ENCODE results near the gene NUDT22. TPM values are rescaled to one million over a fixed set of nuclear protein-coding genes. Genes with fewer than 3 reads are reported as not detected.

NUDT22 gene
- total RNA-seq, 1 donor from 2014 or later, result 35.6 TPM

- Mint-ChIP-seq H3K36me3 (peaks cover 32% of the 10 kb centered on the region), H3K27ac (peak overlapping the region; percentile 67), H3K27me3 (ENCODE audit: low read depth) (no peaks in the 10 kb centered on the region), H3K9me3 (no peaks in the 10 kb centered on the region), H3K4me1 (peaks cover 9% of the 10 kb centered on the region), H3K4me3 (no peak overlapping the region)
- no peak for TF ChIP-seq CTCF (IDR thresholded peaks at IDR 0.05; ENCODE audit: unreplicated experiment)
- DNase-seq (ENCODE audit: low spot score in 2 of 2, unreplicated experiment in 2 of 2), result no peak
Measured at GRCh38 chr11:64203421-64204079, 22.5 kb upstream of the NUDT22 start.

- H3K4me3 Mint-ChIP-seq, result no peak overlapping the region
- no peak for DNase-seq (ENCODE audit: low spot score in 2 of 2, unreplicated experiment in 2 of 2)
- no peak for TF ChIP-seq CTCF (IDR thresholded peaks at IDR 0.05; ENCODE audit: unreplicated experiment)
- peaks cover 9% of the 10 kb centered on the region for H3K4me1 Mint-ChIP-seq
- peaks cover 32% of the 10 kb centered on the region for H3K36me3 Mint-ChIP-seq
- H3K27ac Mint-ChIP-seq, result peak overlapping the region; percentile 67
- H3K27me3 Mint-ChIP-seq (ENCODE audit: low read depth), result no peaks in the 10 kb centered on the region
- H3K9me3 Mint-ChIP-seq, result no peaks in the 10 kb centered on the region
Measured at GRCh38 chr11:64204080-64204440, 22.0 kb upstream of the NUDT22 start.

GRCh38 chr11:64204464-64204989 lies 21.5 kb upstream of the NUDT22 start:
- Mint-ChIP-seq H3K4me1 (peaks cover 9% of the 10 kb centered on the region), H3K27me3 (ENCODE audit: low read depth) (no peaks in the 10 kb centered on the region), H3K27ac (peak overlapping the region; percentile 67), H3K4me3 (no peak overlapping the region), H3K36me3 (peaks cover 32% of the 10 kb centered on the region), H3K9me3 (no peaks in the 10 kb centered on the region)
- DNase-seq (ENCODE audit: low spot score in 2 of 2, unreplicated experiment in 2 of 2), result peak in 1 of 2 experiments; percentile 59
- no peak for TF ChIP-seq CTCF (IDR thresholded peaks at IDR 0.05; ENCODE audit: unreplicated experiment)

GRCh38 chr11:64206457-64207255 lies 19.4 kb upstream of the NUDT22 start, which contains the start of gene FERMT3:
FERMT3 (plus strand) TSS chr11:64206721; CDS start chr11:64207365, 644 bp downstream.
- DNase-seq (ENCODE audit: low spot score in 2 of 2, unreplicated experiment in 2 of 2), result no peak
- H3K36me3 Mint-ChIP-seq, result peaks cover 21% of the 10 kb centered on the region
- no peak for TF ChIP-seq CTCF (IDR thresholded peaks at IDR 0.05; ENCODE audit: unreplicated experiment)
- H3K27ac Mint-ChIP-seq, result peak within 1 kb of the TSS; percentile 66
- peaks cover 9% of the 10 kb centered on the region for H3K4me1 Mint-ChIP-seq
- no peaks in the 10 kb centered on the region for H3K9me3 Mint-ChIP-seq
- H3K27me3 Mint-ChIP-seq (ENCODE audit: low read depth), result no peaks in the 10 kb centered on the region
- H3K4me3 Mint-ChIP-seq, result no peak within 1 kb of the TSS

GRCh38 chr11:64207256-64208085 lies 18.6 kb upstream of the NUDT22 start:
- Mint-ChIP-seq H3K27me3 (ENCODE audit: low read depth) (no peaks in the 10 kb centered on the region), H3K4me1 (peaks cover 9% of the 10 kb centered on the region), H3K9me3 (no peaks in the 10 kb centered on the region), H3K27ac (peak overlapping the region; percentile 66), H3K4me3 (no peak overlapping the region), H3K36me3 (peaks cover 17% of the 10 kb centered on the region)
- DNase-seq (ENCODE audit: low spot score in 2 of 2, unreplicated experiment in 2 of 2), result no peak
- TF ChIP-seq CTCF (IDR thresholded peaks at IDR 0.05; ENCODE audit: unreplicated experiment), result no peak
